Measurements from ENCODE around the gene RAB31.

DNA sequence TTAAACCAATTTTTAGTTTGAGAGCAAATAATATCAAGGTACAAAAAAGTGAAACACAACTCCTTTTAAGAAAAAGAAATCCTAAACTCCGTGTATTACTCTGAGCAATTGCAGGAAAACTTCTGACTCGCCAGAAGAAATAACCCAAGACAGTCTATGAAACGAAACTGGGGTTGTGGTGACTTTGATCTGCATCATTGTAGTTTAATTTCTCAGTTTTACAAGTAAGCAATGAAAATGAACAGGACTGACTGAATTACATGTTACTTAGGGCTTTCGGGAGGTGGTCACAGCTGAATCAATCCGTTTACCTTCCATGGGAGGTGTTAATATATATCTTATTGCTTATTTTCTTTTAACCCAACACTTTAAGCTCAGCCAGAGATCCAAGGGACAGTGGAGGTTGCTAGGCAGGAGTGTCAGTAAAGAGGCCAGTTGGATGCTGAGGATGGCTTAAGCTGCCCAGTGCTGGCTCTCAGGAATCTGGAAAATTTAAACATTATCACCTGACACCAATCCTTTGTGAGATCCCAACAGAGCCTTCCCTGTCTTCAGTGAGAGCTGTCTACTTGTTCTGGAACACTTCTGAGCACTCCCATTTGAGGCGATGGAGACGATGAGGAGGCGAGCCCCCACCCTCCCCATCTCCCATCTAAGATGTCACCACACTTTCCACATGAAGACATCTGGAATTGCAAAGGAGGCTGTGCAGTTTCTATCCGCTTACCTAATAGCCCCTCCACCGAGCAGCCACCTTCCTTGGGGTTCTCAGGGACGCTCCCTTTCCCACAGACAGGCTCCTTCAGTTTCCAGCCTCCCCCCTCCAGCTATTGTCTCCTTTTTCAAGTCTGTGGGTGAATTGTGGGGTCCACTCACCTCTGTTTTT lies 3.6 kb upstream of the RAB31 start:
- TF ChIP-seq GATA2 (IDR thresholded peaks at IDR 0.05; ENCODE audit: low read depth, low read length) (no peak), GATA3 (IDR thresholded peaks at IDR 0.05; ENCODE audit: low read depth, low read length) (no peak)
